Measurements from ENCODE around the gene PEX3. TPM values are rescaled to one million over a fixed set of nuclear protein-coding genes. Genes with fewer than 3 reads are reported as not detected.
A peak's percentile ranks its signal among the peaks of the same experiment; 100 is the strongest.
"Not testable (repeated sequence)": the region's sequence is repeated elsewhere in the genome, so short reads cannot be mapped to it uniquely, and the experiment has no call there.

The PEX3 gene
- total and polyA plus RNA-seq, 9 donors, result 12.0 to 29.3 (median 18.1) TPM

DNA sequence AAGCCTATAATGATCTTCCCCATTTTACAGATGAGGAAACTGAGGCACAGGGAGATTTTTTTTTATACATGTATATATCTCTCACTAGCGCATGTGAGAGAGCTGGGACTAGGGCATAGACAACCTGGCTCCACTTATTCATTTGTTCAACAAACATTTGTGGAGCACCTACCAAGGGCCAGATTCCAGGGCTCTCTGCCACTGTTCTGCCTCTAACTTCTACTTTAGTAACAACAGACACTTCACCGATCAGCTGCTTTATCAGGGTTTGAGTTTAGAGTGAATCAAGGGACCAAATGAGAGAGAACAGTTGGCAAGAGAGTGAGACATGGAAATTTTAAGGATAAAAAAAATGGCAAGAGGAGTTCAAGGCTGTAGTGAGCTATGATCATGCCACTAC lies 7.5 kb upstream of the PEX3 start:
- TF ChIP-seq POLR2A (IDR thresholded peaks at IDR 0.05), result no peak
- TF ChIP-seq EP300 (IDR thresholded peaks at IDR 0.05), result no peak
- TF ChIP-seq, protein P1, sequence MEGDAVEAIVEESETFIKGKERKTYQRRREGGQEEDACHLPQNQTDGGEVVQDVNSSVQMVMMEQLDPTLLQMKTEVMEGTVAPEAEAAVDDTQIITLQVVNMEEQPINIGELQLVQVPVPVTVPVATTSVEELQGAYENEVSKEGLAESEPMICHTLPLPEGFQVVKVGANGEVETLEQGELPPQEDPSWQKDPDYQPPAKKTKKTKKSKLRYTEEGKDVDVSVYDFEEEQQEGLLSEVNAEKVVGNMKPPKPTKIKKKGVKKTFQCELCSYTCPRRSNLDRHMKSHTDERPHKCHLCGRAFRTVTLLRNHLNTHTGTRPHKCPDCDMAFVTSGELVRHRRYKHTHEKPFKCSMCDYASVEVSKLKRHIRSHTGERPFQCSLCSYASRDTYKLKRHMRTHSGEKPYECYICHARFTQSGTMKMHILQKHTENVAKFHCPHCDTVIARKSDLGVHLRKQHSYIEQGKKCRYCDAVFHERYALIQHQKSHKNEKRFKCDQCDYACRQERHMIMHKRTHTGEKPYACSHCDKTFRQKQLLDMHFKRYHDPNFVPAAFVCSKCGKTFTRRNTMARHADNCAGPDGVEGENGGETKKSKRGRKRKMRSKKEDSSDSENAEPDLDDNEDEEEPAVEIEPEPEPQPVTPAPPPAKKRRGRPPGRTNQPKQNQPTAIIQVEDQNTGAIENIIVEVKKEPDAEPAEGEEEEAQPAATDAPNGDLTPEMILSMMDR (IDR thresholded peaks at IDR 0.05), result no peak
- no peaks in the 10 kb centered on the region for H3K4me1 ChIP-seq (ENCODE audit: insufficient read depth)
- intact Hi-C loops (cut with DNase I), result no loop called here
- no peak for DNase-seq
- WGBS, 3 donors, result 95 to 97% (median 96%) methylated on average over 2 of the region's 2 CpGs
- H3K4me3 ChIP-seq, result no peak overlapping the region
- H3K36me3 ChIP-seq, result no peaks in the 10 kb centered on the region
- H3K9me3 ChIP-seq, result no peaks in the 10 kb centered on the region
- no peak overlapping the region for H3K27ac ChIP-seq
- H3K27me3 ChIP-seq, result no peaks in the 10 kb centered on the region

DNA sequence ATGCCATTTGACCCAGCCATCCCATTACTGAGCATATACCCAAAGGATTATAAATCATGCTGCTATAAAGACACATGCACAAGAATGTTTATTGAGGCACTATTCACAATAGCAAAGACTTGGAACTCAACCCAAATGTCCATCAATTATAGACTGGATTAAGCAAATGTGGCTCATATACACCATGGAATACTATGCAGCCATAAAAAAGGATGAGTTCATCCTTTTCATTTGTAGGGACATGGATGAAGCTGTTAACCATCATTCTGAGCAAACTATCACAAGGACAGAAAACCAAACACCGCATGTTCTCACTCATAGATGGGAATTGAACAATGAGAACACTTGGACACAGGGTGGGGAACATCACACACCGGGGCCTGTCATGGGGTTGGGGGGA lies 2.7 kb upstream of the PEX3 start:
- H3K9me3 ChIP-seq, H3K27ac ChIP-seq, DNase-seq: not testable (repeated sequence)

DNA sequence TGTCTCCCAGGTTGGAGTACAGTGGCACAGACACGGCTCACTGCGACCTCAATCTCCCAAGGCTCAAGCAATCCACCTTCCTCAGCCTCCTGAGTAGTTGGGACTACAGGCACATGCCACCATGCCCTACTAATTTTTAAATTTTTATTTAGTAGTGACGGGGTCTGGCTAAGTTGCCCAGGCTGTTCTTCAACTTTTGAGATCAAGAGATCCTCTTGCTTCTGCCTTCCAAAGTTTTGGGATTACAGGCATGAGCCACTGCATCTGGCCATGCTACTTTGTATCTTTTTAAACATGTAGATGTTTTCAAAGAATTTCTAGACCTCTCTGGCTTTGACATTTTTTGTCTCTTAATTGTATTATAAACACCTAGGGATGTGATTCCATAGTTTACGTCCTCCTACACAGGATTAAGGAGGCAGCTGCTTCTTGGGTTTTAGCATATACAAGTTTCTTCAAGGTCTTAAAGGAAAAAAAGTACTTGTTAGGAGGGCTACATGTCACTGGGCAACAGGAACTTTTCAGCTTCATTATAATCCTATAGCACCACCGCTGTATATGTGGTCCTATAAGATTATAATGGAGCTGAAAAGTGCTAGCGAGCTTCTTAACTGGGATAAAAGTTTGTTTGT lies 1.4 kb upstream of the PEX3 start:
- 58 to 70% (median 58%) methylated on average over 6 of the region's 6 CpGs for WGBS, 3 donors
- Histone ChIP-seq H3K4me1 (ENCODE audit: insufficient read depth) (no peaks in the 10 kb centered on the region), H3K27ac (no peak overlapping the region), H3K9me3 (no peaks in the 10 kb centered on the region), H3K36me3 (no peaks in the 10 kb centered on the region), H3K4me3 (peak overlapping the region; percentile 66), H3K27me3 (no peaks in the 10 kb centered on the region)
- TF ChIP-seq EP300 (IDR thresholded peaks at IDR 0.05) (no peak), POLR2A (IDR thresholded peaks at IDR 0.05) (no peak)
- TF ChIP-seq, protein P1 (IDR thresholded peaks at IDR 0.05), result no peak
- intact Hi-C loops (cut with DNase I), result no loop called here
- DNase-seq, result no peak

More for the DNA sequence above, 2.7 kb upstream of the PEX3 start:
- WGBS, 3 donors, result 99 to 100% (median 100%) methylated on average over 2 of the region's 2 CpGs
- H3K36me3 ChIP-seq; H3K4me1 ChIP-seq (ENCODE audit: insufficient read depth); intact Hi-C loops (cut with DNase I); H3K4me3 ChIP-seq; H3K27me3 ChIP-seq: not testable (repeated sequence)

DNA sequence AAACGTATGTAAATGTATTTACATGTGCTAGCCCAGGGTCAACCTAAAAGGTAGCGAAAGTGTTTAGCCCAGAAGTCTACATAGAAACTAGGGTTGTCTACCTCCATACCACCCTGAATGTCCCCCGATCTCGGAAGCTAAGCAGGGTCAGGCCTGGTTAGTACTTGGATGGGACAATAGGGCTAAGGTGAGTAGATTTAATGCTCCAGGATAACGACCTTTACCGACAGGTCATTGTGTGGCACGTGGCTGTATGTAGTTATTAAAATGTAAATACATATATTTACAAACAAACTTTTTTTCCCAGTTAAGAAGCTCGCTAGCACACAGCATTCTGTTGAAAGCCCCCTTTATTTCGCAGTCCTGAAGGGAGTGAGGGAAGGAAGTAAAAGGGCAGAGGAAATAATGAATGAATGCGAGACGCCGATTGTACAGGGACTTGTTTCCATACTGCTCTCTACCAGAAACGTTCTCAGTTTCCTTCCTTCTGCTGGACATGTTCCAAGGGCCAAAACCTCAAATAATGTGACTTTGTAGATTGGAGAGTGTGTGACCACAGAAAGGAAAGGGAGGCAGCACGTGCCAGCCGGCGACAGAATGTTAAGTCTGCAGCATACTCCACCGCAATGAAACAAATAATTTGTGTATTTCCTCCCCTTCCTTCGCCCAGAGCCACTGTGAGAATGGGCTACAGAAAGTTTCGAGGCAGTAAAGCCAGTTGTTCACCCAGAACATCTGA lies 722 bp upstream of the PEX3 start:
- WGBS, 3 donors, result 2 to 3% (median 3%) methylated on average over 19 of the region's 19 CpGs
- Histone ChIP-seq H3K27ac (peak overlapping the region in 1 of 2 donors; percentile 54), H3K9me3 (no peaks in the 10 kb centered on the region), H3K4me1 (ENCODE audit: insufficient read depth) (no peaks in the 10 kb centered on the region), H3K36me3 (no peaks in the 10 kb centered on the region), H3K27me3 (no peaks in the 10 kb centered on the region), H3K4me3 (peak overlapping the region; percentile 66)
- no peak for DNase-seq
- intact Hi-C loops (cut with DNase I), result no loop called here
- TF ChIP-seq, protein P1 (IDR thresholded peaks at IDR 0.05), result no peak
- TF ChIP-seq POLR2A (IDR thresholded peaks at IDR 0.05) (no peak), EP300 (IDR thresholded peaks at IDR 0.05) (no peak)

DNA sequence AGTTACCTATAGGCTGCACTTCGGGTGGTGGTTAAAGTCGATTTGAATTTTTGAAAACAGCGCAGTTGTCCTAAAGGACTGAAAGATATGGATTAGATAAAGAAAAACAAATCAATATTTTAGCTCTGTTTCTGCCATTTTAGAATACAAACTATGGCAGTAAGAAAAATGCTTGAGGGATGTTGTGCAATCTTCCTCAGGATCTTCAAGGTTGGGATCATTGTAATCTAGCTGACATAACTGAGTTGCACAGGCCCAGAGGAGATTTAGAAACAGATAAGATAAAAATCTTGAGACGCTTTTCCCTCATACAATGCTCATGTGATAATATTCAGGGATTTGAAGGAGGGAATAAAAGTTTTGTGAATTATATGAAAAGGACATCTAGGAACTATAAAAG lies 926 bp downstream of the PEX3 start:
- no peak for DNase-seq
- intact Hi-C loops (cut with DNase I), result no loop called here
- WGBS, 3 donors, result 36 to 41% (median 41%) methylated on average over 4 of the region's 4 CpGs

More for the DNA sequence above, 926 bp downstream of the PEX3 start:
- Histone ChIP-seq H3K27me3 (no peaks in the 10 kb centered on the region), H3K27ac (no peak overlapping the region), H3K4me1 (ENCODE audit: insufficient read depth) (no peaks in the 10 kb centered on the region), H3K36me3 (no peaks in the 10 kb centered on the region), H3K9me3 (no peaks in the 10 kb centered on the region), H3K4me3 (peak overlapping the region; percentile 66)
- no peak for TF ChIP-seq POLR2A (IDR thresholded peaks at IDR 0.05)
- TF ChIP-seq, protein P1 (IDR thresholded peaks at IDR 0.05), result no peak
- TF ChIP-seq EP300 (IDR thresholded peaks at IDR 0.05), result no peak

Measured in ovary (tissue), 9 donors.